ENCODE measurements around the gene CBL. TPM values are rescaled to one million over a fixed set of nuclear protein-coding genes. Genes with fewer than 3 reads are reported as not detected.
"Not testable (repeated sequence)": the region's sequence is repeated elsewhere in the genome, so short reads cannot be mapped to it uniquely, and the experiment has no call there.

The CBL gene
- total RNA-seq, 1 donor from 2014 or later, result 38.1 TPM

GRCh38 chr11:119189393-119189792 is 16.7 kb upstream of the CBL start:
- Mint-ChIP-seq H3K36me3 (ENCODE audit: low read depth) (peaks cover under 1% of the 10 kb centered on the region), H3K4me3 (no peak overlapping the region), H3K4me1 (ENCODE audit: low read depth) (no peaks in the 10 kb centered on the region), H3K27me3 (ENCODE audit: insufficient read depth) (peaks cover 13% of the 10 kb centered on the region), H3K27ac (no peak overlapping the region), H3K9me3 (no peaks in the 10 kb centered on the region)
- intact Hi-C loops (cut with micrococcal nuclease), result no loop called here
- no peak for DNase-seq (ENCODE audit: low spot score)

GRCh38 chr11:119190531-119190930 is 15.6 kb upstream of the CBL start:
- Mint-ChIP-seq H3K27ac (no peak overlapping the region), H3K4me1 (ENCODE audit: low read depth) (no peaks in the 10 kb centered on the region), H3K27me3 (ENCODE audit: insufficient read depth) (peaks cover 11% of the 10 kb centered on the region), H3K36me3 (ENCODE audit: low read depth) (no peaks in the 10 kb centered on the region), H3K4me3 (no peak overlapping the region), H3K9me3 (no peaks in the 10 kb centered on the region)
- intact Hi-C loops (cut with micrococcal nuclease), result no loop called here
- no peak for DNase-seq (ENCODE audit: low spot score)

GRCh38 chr11:119191265-119191664 is 14.9 kb upstream of the CBL start:
- H3K4me1 Mint-ChIP-seq (ENCODE audit: low read depth); DNase-seq (ENCODE audit: low spot score); H3K27ac Mint-ChIP-seq; H3K27me3 Mint-ChIP-seq (ENCODE audit: insufficient read depth); H3K4me3 Mint-ChIP-seq; H3K36me3 Mint-ChIP-seq (ENCODE audit: low read depth); intact Hi-C loops (cut with micrococcal nuclease); H3K9me3 Mint-ChIP-seq: not testable (repeated sequence)

- H3K36me3 Mint-ChIP-seq (ENCODE audit: low read depth), result no peaks in the 10 kb centered on the region
- intact Hi-C loops (cut with micrococcal nuclease), result no loop called here
- H3K27me3 Mint-ChIP-seq (ENCODE audit: insufficient read depth), result peaks cover 8% of the 10 kb centered on the region
- H3K4me3 Mint-ChIP-seq, result no peak overlapping the region
- H3K27ac Mint-ChIP-seq, result no peak overlapping the region
- H3K9me3 Mint-ChIP-seq, result no peaks in the 10 kb centered on the region
- peaks cover 6% of the 10 kb centered on the region for H3K4me1 Mint-ChIP-seq (ENCODE audit: low read depth)
- no peak for DNase-seq (ENCODE audit: low spot score)
Observed at GRCh38 chr11:119192111-119192510, 14.0 kb upstream of the CBL start.

- peaks cover 9% of the 10 kb centered on the region for H3K4me1 Mint-ChIP-seq (ENCODE audit: low read depth)
- no peak for DNase-seq (ENCODE audit: low spot score)
- H3K27ac Mint-ChIP-seq, result no peak overlapping the region
- H3K36me3 Mint-ChIP-seq (ENCODE audit: low read depth), result no peaks in the 10 kb centered on the region
- peaks cover 8% of the 10 kb centered on the region for H3K27me3 Mint-ChIP-seq (ENCODE audit: insufficient read depth)
- intact Hi-C loops (cut with micrococcal nuclease), result no loop called here
- no peaks in the 10 kb centered on the region for H3K9me3 Mint-ChIP-seq
- H3K4me3 Mint-ChIP-seq, result no peak overlapping the region
Observed at GRCh38 chr11:119193001-119193400, 13.1 kb upstream of the CBL start.

- Mint-ChIP-seq H3K4me1 (ENCODE audit: low read depth) (peaks cover 9% of the 10 kb centered on the region), H3K27ac (no peak overlapping the region), H3K36me3 (ENCODE audit: low read depth) (no peaks in the 10 kb centered on the region), H3K27me3 (ENCODE audit: insufficient read depth) (peaks cover 8% of the 10 kb centered on the region), H3K9me3 (no peaks in the 10 kb centered on the region), H3K4me3 (no peak overlapping the region)
- no peak for DNase-seq (ENCODE audit: low spot score)
- intact Hi-C loops (cut with micrococcal nuclease), result no loop called here
Observed at GRCh38 chr11:119193626-119194025, 12.5 kb upstream of the CBL start.

- Mint-ChIP-seq H3K27ac (no peak overlapping the region), H3K27me3 (ENCODE audit: insufficient read depth) (peaks cover 6% of the 10 kb centered on the region), H3K4me3 (no peak overlapping the region), H3K36me3 (ENCODE audit: low read depth) (no peaks in the 10 kb centered on the region), H3K9me3 (no peaks in the 10 kb centered on the region), H3K4me1 (ENCODE audit: low read depth) (peaks cover 9% of the 10 kb centered on the region)
- no peak for DNase-seq (ENCODE audit: low spot score)
- intact Hi-C loops (cut with micrococcal nuclease), result loop anchor here (5.0 kb wide), 1 partner anchor 288 kb away; no protein-coding TSS in a partner anchor
Observed at GRCh38 chr11:119194811-119195440, 11.2 kb upstream of the CBL start.

- Mint-ChIP-seq H3K4me1 (ENCODE audit: low read depth) (peaks cover 9% of the 10 kb centered on the region), H3K36me3 (ENCODE audit: low read depth) (no peaks in the 10 kb centered on the region), H3K4me3 (no peak overlapping the region), H3K27ac (no peak overlapping the region), H3K27me3 (ENCODE audit: insufficient read depth) (peaks cover 3% of the 10 kb centered on the region), H3K9me3 (no peaks in the 10 kb centered on the region)
- no peak for DNase-seq (ENCODE audit: low spot score)
- intact Hi-C loops (cut with micrococcal nuclease), result loop anchor here (2.0 to 5.0 kb wide), 4 partner anchors 89 to 288 kb away; partner anchors contain the start of gene HYOU1
Observed at GRCh38 chr11:119195680-119196079, 10.5 kb upstream of the CBL start.

- Mint-ChIP-seq H3K9me3 (no peaks in the 10 kb centered on the region), H3K27me3 (ENCODE audit: insufficient read depth) (peaks cover 3% of the 10 kb centered on the region), H3K4me3 (no peak overlapping the region), H3K36me3 (ENCODE audit: low read depth) (no peaks in the 10 kb centered on the region), H3K27ac (no peak overlapping the region), H3K4me1 (ENCODE audit: low read depth) (peaks cover 9% of the 10 kb centered on the region)
- DNase-seq (ENCODE audit: low spot score), result peak; percentile 60
- intact Hi-C loops (cut with micrococcal nuclease), result loop anchor here (1.0 to 5.0 kb wide), 10 partner anchors 29 to 290 kb away; partner anchors contain the start of genes HINFP, HYOU1, NLRX1 and VPS11
Observed at GRCh38 chr11:119196833-119197483, 9.2 kb upstream of the CBL start.

GRCh38 chr11:119198925-119199324 is 7.2 kb upstream of the CBL start:
- Mint-ChIP-seq H3K9me3 (no peaks in the 10 kb centered on the region), H3K4me3 (no peak overlapping the region), H3K27me3 (ENCODE audit: insufficient read depth) (peaks cover under 1% of the 10 kb centered on the region), H3K36me3 (ENCODE audit: low read depth) (no peaks in the 10 kb centered on the region), H3K27ac (no peak overlapping the region), H3K4me1 (ENCODE audit: low read depth) (peaks cover 9% of the 10 kb centered on the region)
- intact Hi-C loops (cut with micrococcal nuclease), result loop anchor here (5.0 kb wide), 1 partner anchor 292 kb away; no protein-coding TSS in a partner anchor
- no peak for DNase-seq (ENCODE audit: low spot score)

GRCh38 chr11:119201236-119201635 is 4.9 kb upstream of the CBL start:
- H3K36me3 Mint-ChIP-seq (ENCODE audit: low read depth); intact Hi-C loops (cut with micrococcal nuclease); H3K4me3 Mint-ChIP-seq; H3K27ac Mint-ChIP-seq; H3K27me3 Mint-ChIP-seq (ENCODE audit: insufficient read depth); DNase-seq (ENCODE audit: low spot score); H3K9me3 Mint-ChIP-seq: not testable (repeated sequence)
- peaks cover 20% of the 10 kb centered on the region for H3K4me1 Mint-ChIP-seq (ENCODE audit: low read depth)

GRCh38 chr11:119202554-119202953 is 3.6 kb upstream of the CBL start:
- intact Hi-C loops (cut with micrococcal nuclease), result no loop called here
- no peak overlapping the region for H3K27ac Mint-ChIP-seq
- H3K36me3 Mint-ChIP-seq (ENCODE audit: low read depth), result no peaks in the 10 kb centered on the region
- H3K4me3 Mint-ChIP-seq, result no peak overlapping the region
- no peaks in the 10 kb centered on the region for H3K27me3 Mint-ChIP-seq (ENCODE audit: insufficient read depth)
- no peaks in the 10 kb centered on the region for H3K9me3 Mint-ChIP-seq
- no peak for DNase-seq (ENCODE audit: low spot score)
- peaks cover 13% of the 10 kb centered on the region for H3K4me1 Mint-ChIP-seq (ENCODE audit: low read depth)

- Mint-ChIP-seq H3K27ac (peak overlapping the region; percentile 52), H3K4me1 (ENCODE audit: low read depth) (peaks cover 21% of the 10 kb centered on the region), H3K36me3 (ENCODE audit: low read depth) (no peaks in the 10 kb centered on the region), H3K9me3 (no peaks in the 10 kb centered on the region), H3K4me3 (peak overlapping the region; percentile 37), H3K27me3 (ENCODE audit: insufficient read depth) (no peaks in the 10 kb centered on the region)
- intact Hi-C loops (cut with micrococcal nuclease), result loop anchor here (2.0 kb wide), 1 partner anchor 137 kb away; the partner anchor contains the start of gene VPS11
- no peak for DNase-seq (ENCODE audit: low spot score)
Observed at GRCh38 chr11:119204066-119204465, 2.1 kb upstream of the CBL start.

Data from activated T-helper 1 cell treated with anti-CD3 and anti-CD28 coated beads, Interleukin-12 subunit alpha, Interleukin-12 subunit beta, Interleukin-2, Interleukin-4 antibody, amounts not matched to agents 30 ng/mL and 10 ng/mL and 1 ng/mL, durations not matched to agents 14 hours and 24 hours and 36 hours (primary cell).